ENCODE measurements around the gene ITGBL1. TPM values are rescaled to one million over a fixed set of nuclear protein-coding genes. Genes with fewer than 3 reads are reported as not detected.

Gene ITGBL1
- total and polyA plus RNA-seq, 2 of the 4 experiments (the other 2 are of a cell fraction): 22.2 to 24.2 TPM

GRCh38 chr13:101634142-101634541 is 181.7 kb downstream of the ITGBL1 start:
- TF ChIP-seq, protein P1, sequence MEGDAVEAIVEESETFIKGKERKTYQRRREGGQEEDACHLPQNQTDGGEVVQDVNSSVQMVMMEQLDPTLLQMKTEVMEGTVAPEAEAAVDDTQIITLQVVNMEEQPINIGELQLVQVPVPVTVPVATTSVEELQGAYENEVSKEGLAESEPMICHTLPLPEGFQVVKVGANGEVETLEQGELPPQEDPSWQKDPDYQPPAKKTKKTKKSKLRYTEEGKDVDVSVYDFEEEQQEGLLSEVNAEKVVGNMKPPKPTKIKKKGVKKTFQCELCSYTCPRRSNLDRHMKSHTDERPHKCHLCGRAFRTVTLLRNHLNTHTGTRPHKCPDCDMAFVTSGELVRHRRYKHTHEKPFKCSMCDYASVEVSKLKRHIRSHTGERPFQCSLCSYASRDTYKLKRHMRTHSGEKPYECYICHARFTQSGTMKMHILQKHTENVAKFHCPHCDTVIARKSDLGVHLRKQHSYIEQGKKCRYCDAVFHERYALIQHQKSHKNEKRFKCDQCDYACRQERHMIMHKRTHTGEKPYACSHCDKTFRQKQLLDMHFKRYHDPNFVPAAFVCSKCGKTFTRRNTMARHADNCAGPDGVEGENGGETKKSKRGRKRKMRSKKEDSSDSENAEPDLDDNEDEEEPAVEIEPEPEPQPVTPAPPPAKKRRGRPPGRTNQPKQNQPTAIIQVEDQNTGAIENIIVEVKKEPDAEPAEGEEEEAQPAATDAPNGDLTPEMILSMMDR (conservative IDR thresholded peaks at IDR 0.05; ENCODE audit: low read depth, low read length): no peak
- TF ChIP-seq RCOR1 (IDR thresholded peaks at IDR 0.05; ENCODE audit: insufficient replicate concordance, low read length): no peak
- TF ChIP-seq CEBPB (IDR thresholded peaks at IDR 0.05; ENCODE audit: low read depth, low read length): no peak
- TF ChIP-seq, protein P2, sequence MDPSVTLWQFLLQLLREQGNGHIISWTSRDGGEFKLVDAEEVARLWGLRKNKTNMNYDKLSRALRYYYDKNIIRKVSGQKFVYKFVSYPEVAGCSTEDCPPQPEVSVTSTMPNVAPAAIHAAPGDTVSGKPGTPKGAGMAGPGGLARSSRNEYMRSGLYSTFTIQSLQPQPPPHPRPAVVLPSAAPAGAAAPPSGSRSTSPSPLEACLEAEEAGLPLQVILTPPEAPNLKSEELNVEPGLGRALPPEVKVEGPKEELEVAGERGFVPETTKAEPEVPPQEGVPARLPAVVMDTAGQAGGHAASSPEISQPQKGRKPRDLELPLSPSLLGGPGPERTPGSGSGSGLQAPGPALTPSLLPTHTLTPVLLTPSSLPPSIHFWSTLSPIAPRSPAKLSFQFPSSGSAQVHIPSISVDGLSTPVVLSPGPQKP (IDR thresholded peaks at IDR 0.05; ENCODE audit: borderline replicate concordance, low read depth, low read length): no peak
- TF ChIP-seq NFE2L2 (IDR thresholded peaks at IDR 0.05; ENCODE audit: low read depth, low read length): no peak
- TF ChIP-seq SMC3 (IDR thresholded peaks at IDR 0.05; ENCODE audit: low read depth, low read length): no peak
- TF ChIP-seq RFX5 (IDR thresholded peaks at IDR 0.05; ENCODE audit: low read depth, low read length): no peak
- TF ChIP-seq, protein P3, sequence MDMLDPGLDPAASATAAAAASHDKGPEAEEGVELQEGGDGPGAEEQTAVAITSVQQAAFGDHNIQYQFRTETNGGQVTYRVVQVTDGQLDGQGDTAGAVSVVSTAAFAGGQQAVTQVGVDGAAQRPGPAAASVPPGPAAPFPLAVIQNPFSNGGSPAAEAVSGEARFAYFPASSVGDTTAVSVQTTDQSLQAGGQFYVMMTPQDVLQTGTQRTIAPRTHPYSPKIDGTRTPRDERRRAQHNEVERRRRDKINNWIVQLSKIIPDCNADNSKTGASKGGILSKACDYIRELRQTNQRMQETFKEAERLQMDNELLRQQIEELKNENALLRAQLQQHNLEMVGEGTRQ (IDR thresholded peaks at IDR 0.05; ENCODE audit: low read depth, low read length): no peak
- TF ChIP-seq RAD21 (IDR thresholded peaks at IDR 0.05; ENCODE audit: low read length): no peak
- TF ChIP-seq MAFK (IDR thresholded peaks at IDR 0.05; ENCODE audit: low read depth, low read length): no peak
- no peak for TF ChIP-seq MAZ (IDR thresholded peaks at IDR 0.05; ENCODE audit: borderline replicate concordance, low read depth, low read length)
- no peak for TF ChIP-seq FOS (IDR thresholded peaks at IDR 0.05; ENCODE audit: low read depth, low read length)
- no peak for TF ChIP-seq MXI1 (IDR thresholded peaks at IDR 0.05; ENCODE audit: borderline replicate concordance, low read depth, low read length)
- no peak for TF ChIP-seq CHD1 (IDR thresholded peaks at IDR 0.05; ENCODE audit: low read depth, low read length)
- TF ChIP-seq POLR2A (IDR thresholded peaks at IDR 0.05; ENCODE audit: low read depth, low read length): no peak
- Histone ChIP-seq H4K5ac (ENCODE audit: low read depth, low read length) (no peak overlapping the region), H4K8ac (ENCODE audit: low read depth in 2 of 2, low read length in 2 of 2) (no peak overlapping the region), H3K9ac (ENCODE audit: low read depth, low read length) (no peak overlapping the region), H2AK9ac (replicated peaks; ENCODE audit: low read depth, low read length, poor library complexity) (no peak overlapping the region), H4K91ac (ENCODE audit: insufficient read depth, low read depth, low read length) (no peak overlapping the region), H3K4me3 (ENCODE audit: insufficient read depth, low read depth, low read length) (no peak overlapping the region), H3K27ac (ENCODE audit: insufficient read depth, low read length) (no peak overlapping the region), H2AFZ (replicated peaks; ENCODE audit: low read length, poor library complexity) (no peak overlapping the region), H2BK5ac (ENCODE audit: low read depth, low read length, poor library complexity, severe bottlenecking) (no peak overlapping the region), H2BK120ac (ENCODE audit: low read depth, low read length) (no peak overlapping the region), H2AK5ac (ENCODE audit: low read depth, low read length) (no peak overlapping the region), H3K4me1 (ENCODE audit: control insufficient read depth, insufficient read depth, low read length) (no peaks in the 10 kb centered on the region), H3K18ac (ENCODE audit: low read depth, low read length) (no peak overlapping the region), H3K4me2 (ENCODE audit: low read depth, low read length) (no peak overlapping the region), H2BK20ac (ENCODE audit: low read depth, low read length) (no peak overlapping the region), H3K79me1 (ENCODE audit: low read depth in 1 of 2, low read length in 2 of 2) (no peaks in the 10 kb centered on the region), H3K9me1 (ENCODE audit: insufficient read depth, low read length) (no peaks in the 10 kb centered on the region), H3K27me3 (ENCODE audit: control insufficient read depth, insufficient read depth, low read length) (no peaks in the 10 kb centered on the region), H3K9me3 (ENCODE audit: control insufficient read depth, insufficient read depth, low read length) (no peaks in the 10 kb centered on the region), H3K23ac (ENCODE audit: low read depth, low read length) (no peak overlapping the region), H3K36me3 (ENCODE audit: control insufficient read depth, insufficient read depth, low read length) (no peaks in the 10 kb centered on the region), H3K14ac (replicated peaks; ENCODE audit: low read depth, low read length) (no peak overlapping the region), H3K56ac (ENCODE audit: extremely low read depth, insufficient read depth, low read length) (no peak overlapping the region), H3K4ac (ENCODE audit: low read depth, low read length) (no peak overlapping the region), H4K20me1 (ENCODE audit: insufficient read depth, low read length) (no peaks in the 10 kb centered on the region), H2BK15ac (ENCODE audit: low read depth, low read length) (no peak overlapping the region)
- DNase-seq (no peak), ATAC-seq (ENCODE audit: low read depth) (no peak)
- dilution Hi-C loops (cut with HindIII; ENCODE audit: low sequenced_read_pairs, unreplicated experiment): no loop called here
- no CpG with 5 or more reads among the region's 2 CpGs for WGBS, 2 experiments (ENCODE audit: extremely low coverage in 2 of 2, insufficient read length in 1 of 2)
- intact Hi-C loops (cut with micrococcal nuclease): no loop called here
- in situ Hi-C loops (cut with MboI; ENCODE audit: low sequenced_read_pairs): no loop called here
- CTCF ChIA-PET: no interaction called here
- POLR2A ChIA-PET (ENCODE audit: unreplicated experiment): no interaction called here
- BruUV-seq (replicated peaks): no TSS peak

Measured in IMR-90 (cell line).